Left renal pelvis (tissue), 4 donors: ENCODE measurements around the gene FBXO36. TPM values are rescaled to one million over a fixed set of nuclear protein-coding genes. Genes with fewer than 3 reads are reported as not detected.
"Not testable (repeated sequence)": the region's sequence is repeated elsewhere in the genome, so short reads cannot be mapped to it uniquely, and the experiment has no call there.

Experiments used
- DNase-seq, 4 donors: peaks; one replicate each; pipeline ENCODE4 v3.0.0-alpha.2; 2013; ENCODE audit warnings: low read depth in 4 of 4, low spot score in 3 of 4
- polyA plus RNA-seq, 4 donors: library from polyadenylated mRNA; unstranded; fragments of 120-200 nt; gene quantifications; one replicate each; pipeline ENCODE4 v1.2.1, GENCODE V29; 2013; ENCODE audit not compliant: insufficient read length in 4 of 4

The FBXO36 gene
- polyA plus RNA-seq, result 1 to 10 TPM; 3.5 to 8.0 (median 6.6) TPM

- peak in 1 of 4 donors; percentile 42 for DNase-seq
These were observed at the start of gene FBXO36 for GRCh38 chr2:229922449-229923386. TSS of gene FBXO36 (plus strand) at chr2:229922503. CDS start at chr2:229922514, 11 bp downstream.

GRCh38 chr2:229873123-229873581 is 49.2 kb upstream of the FBXO36 start:
- DNase-seq, result no peak

GRCh38 chr2:229874647-229875046 is 47.7 kb upstream of the FBXO36 start:
- no peak for DNase-seq

DNA sequence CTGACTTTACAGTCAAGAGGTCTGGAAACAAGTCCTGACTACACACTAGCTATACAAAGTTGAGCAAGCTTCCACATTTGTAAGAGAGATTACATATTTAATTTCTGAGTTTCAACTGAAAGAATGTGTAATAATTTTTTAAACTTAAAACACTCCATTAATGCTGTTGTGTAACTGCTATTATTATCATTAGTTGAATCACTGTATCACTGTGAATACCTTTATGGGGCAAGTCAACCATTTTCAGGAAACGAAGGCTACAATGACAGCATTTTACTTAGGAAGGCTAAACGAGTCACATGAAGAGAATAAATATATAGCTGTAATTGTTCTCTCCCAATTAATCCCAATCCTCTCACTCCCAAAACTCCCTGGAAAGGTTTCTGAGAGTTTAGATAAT is 46.8 kb upstream of the FBXO36 start:
- no peak for DNase-seq

DNA sequence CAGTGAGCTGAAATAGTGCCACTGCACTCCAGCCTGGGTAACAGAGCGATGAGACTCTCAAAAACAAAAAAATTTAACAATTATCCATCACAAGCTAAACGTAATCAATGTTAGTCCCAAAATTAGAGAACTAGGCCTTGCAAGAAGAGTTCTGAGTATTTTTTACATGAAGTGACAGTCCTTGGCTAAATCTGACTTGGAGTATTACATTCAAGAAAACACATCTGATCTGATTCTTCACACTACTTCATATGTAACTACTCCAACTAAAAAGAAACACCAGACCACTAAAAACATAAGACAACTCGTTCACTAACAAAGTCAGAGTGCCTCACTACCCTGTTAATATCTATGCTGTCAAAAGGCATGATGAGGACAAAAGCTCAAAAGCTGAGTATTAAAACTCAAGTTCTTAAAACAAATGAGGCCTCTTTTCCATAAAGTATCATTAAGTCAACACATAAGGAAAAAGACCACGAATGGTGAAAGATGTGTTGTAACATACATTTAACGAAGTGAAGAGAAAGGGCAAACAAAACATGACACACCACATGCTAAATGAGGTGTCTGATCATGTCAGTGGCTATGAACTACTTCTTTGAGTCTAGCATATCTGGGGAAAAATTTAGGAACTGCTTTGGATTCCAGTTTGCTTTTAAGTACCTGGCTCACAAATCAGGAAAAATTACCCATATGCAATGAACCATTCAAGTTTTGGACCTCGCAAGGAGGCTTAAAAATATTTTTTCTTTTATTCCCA is 42.9 kb upstream of the FBXO36 start:
- no peak for DNase-seq

DNA sequence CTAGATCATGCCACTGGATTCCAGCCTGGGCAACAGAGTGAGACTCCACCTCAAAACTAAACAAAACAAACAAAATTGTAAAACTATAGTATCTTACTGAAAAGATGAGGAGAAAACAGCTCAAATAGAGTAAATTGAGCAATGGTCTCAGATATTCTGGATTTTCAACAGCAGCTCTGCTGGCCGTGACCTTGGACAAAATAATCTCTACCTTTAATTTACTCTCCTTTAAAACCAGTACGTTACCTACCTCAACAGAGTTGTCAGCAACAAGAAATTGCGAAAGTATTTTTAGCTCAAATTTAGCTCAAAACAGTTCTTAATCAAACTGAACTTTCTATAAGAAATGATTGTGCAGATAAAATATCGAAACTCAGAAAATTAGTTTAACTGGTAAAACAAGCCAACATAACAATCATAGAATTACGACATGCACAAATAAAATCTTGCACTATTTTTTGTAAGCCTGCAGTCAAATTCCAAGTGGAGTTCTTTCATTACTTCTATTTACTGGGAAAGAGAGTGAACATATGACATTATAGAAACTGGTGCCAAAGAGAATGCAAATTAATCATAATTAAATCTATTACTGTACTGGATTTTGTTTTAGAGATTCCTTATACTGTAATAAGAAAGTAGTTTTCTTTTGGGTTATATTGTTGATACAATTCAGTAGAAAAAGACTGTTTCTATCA is 41.3 kb upstream of the FBXO36 start:
- DNase-seq, result no peak

DNA sequence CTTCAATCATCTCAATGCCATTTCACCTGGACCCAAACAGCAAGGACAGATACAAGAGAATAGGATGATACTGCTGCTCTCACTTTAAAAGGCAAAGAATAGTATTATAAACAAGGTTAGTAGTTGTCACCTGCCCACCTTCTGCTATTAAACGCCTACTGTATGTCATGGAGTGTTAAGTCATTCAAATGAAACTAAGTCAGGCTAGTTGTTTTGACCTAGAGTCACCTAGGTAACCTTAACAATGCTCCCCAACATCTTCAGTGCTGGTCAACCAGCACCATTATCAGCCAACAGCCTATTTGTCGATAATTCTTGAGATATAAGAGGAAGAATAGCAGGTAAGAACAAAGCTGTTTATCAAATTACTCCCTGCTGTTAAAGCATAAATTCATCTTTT is 39.7 kb upstream of the FBXO36 start:
- DNase-seq, result no peak

GRCh38 chr2:229884775-229885699 is 37.3 kb upstream of the FBXO36 start:
- no peak for DNase-seq

GRCh38 chr2:229887441-229887840 is 34.9 kb upstream of the FBXO36 start:
- no peak for DNase-seq

DNA sequence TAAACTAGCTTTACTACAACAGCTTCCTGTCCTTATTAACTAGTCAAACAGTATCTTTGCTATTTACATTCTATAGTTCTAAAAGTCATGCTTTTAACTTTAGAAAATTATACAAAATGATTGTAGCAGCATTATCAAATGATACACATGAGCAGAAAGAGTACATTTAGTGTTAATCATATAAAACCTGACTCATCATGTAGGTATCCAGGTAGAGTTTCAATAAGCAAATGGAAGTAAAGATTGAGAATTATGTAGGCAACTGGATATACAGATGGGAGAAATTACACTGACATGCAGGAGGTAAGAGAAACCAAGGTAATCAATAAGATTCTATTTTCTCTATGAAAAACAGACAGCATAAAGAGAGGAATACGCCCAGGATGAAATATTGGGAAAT is 34.3 kb upstream of the FBXO36 start:
- no peak for DNase-seq

DNA sequence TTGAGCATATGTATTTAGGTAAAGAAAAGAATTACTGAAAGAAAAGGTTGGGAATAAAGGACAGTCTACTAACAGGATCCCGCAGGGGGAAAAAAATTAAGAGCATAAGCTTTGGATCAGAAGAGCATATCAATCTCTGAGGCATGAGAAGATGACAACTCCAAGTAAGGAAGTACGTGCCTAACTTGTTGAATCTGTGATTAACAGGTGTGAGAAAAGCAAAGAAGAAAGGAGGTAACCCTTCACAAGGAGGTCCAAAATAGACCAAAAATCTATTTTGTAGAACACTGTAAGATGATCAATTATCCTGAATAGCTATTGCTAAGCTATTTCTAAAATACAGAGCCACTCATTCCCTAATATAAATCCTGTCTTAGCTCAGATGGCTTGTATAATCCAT is 33.3 kb upstream of the FBXO36 start:
- no peak for DNase-seq

DNA sequence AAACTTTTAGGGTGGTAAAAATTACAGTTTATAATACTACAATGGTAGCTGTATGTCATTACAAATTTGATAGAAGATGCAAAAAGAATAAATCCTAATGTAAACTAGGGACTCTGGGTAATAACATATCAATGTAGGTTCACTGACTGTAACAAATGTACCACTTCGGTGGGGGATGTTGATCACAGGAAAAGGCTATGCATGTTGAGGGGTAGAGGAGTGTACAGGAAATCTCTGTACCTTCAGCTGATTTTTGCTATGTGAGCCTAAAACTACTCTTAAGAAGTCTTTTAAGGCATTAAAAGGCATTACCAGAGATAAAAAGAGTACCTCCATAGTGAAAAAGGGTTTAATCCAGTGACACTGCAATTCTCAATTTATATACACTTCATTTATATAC is 25.4 kb upstream of the FBXO36 start:
- no peak for DNase-seq

DNA sequence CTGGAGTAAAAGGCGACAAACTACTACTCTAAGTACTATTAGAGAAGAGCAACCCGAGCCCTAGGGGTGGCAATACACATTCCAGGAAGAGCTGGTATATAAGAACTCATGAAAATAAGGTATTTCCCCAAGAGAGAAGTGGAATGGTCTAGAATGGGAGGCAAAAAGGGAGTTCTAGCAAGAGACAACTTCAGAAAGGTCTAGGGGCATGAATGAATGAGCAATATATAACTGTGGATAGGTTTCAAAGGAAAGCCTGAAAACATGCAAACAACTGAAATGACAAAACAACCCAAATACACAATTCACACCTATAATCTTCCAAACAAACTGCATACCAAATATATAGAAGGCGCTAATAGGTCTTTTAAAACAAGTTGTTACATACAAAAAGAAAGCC is 22.7 kb upstream of the FBXO36 start:
- no peak for DNase-seq

- DNase-seq, result no peak
These were observed 22.3 kb upstream of the FBXO36 start for GRCh38 chr2:229900012-229900411.

- DNase-seq, result not testable (repeated sequence)
These were observed 21.8 kb upstream of the FBXO36 start for GRCh38 chr2:229900514-229900913.

DNA sequence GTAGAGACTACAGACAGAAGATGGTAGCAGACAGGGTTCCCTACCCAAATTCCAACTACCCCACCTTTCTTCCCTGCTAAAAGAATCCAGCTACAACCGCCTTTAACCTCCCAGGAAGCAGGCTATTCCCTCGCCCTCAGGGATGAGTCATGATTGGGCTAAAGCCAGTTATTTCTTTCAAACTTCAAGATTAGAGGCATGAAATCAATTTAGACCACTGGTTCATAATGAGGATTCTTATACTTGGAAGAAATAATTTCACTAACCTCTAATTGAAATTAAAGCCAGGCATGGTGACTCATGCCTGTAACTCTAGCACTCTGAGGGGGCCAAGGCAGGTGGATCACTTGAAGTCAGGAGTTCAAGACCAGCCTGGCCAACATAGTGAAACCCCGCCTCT is 20.5 kb upstream of the FBXO36 start:
- no peak for DNase-seq

DNA sequence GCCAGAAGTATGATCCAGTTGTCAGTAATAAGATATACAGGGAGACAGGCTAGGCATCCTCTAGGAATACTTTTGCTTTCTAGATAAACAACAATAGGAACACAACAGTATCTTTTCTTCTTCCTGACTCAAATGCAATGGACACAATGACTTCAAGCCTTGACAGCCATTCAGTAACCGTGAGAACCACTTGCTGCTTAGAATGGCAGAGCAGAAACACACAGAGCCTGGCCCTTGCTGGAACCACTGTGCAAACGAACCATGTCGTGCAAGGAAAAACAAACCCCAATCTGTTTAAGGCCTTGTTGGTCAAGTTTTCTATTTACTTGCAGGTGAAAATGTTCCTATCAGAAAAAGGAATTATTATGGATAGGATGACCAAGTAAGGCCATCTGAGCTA is 19.3 kb upstream of the FBXO36 start:
- no peak for DNase-seq

- no peak for DNase-seq
These were observed 16.7 kb upstream of the FBXO36 start for GRCh38 chr2:229905601-229906000.

GRCh38 chr2:229909090-229909489 is 13.2 kb upstream of the FBXO36 start:
- DNase-seq, result no peak
